Measurements from ENCODE around the gene AGMO. TPM values are rescaled to one million over a fixed set of nuclear protein-coding genes. Genes with fewer than 3 reads are reported as not detected.

The AGMO gene
- total and polyA plus RNA-seq, 2 donors (not counting 1 experiment from before 2014, with no cell fraction given), result not detected

GRCh38 chr7:15292138-15292537 is 269.7 kb downstream of the AGMO start:
- Mint-ChIP-seq H3K4me1 (no peaks in the 10 kb centered on the region), H3K27ac (no peak overlapping the region), H3K9me3 (ENCODE audit: insufficient read depth) (no peaks in the 10 kb centered on the region), H3K4me3 (no peak overlapping the region), H3K27me3 (no peaks in the 10 kb centered on the region)
- WGBS (ENCODE audit: insufficient coverage), result 100% methylated on average over 4 of the region's 5 CpGs
- no peak overlapping the region for H3K4me3 ChIP-seq (ENCODE audit: control extremely low read depth in 1 of 5, extremely low read depth in 1 of 5, insufficient read depth in 1 of 5, low read depth in 2 of 5, low read length in 4 of 5)
- H2AFZ ChIP-seq (ENCODE audit: insufficient read depth, low read depth, low read length, poor library complexity, severe bottlenecking), result no peak overlapping the region
- no peaks in the 10 kb centered on the region for H3K9me3 ChIP-seq (ENCODE audit: control extremely low read depth in 1 of 3, control insufficient read depth in 2 of 3, insufficient read depth in 1 of 3, low read length in 2 of 3)
- no peaks in the 10 kb centered on the region for H3K79me2 ChIP-seq (ENCODE audit: control insufficient read depth, insufficient read depth, low read length)
- no peak overlapping the region for H3K4me2 ChIP-seq (replicated peaks; ENCODE audit: low read depth, low read length, poor library complexity, severe bottlenecking)
- no peaks in the 10 kb centered on the region for H3K4me1 ChIP-seq (ENCODE audit: control insufficient read depth in 2 of 2, insufficient read depth in 2 of 2, low read length in 2 of 2)
- ChIA-PET CTCF (no interaction called here), POLR2A (no interaction called here)
- TF ChIP-seq CTCF (IDR thresholded peaks at IDR 0.05) (no peak), EZH2 (IDR thresholded peaks at IDR 0.05; ENCODE audit: borderline replicate concordance, insufficient read depth, low read depth, low read length, poor library complexity, severe bottlenecking) (no peak)
- ATAC-seq (ENCODE audit: low read depth), result no peak
- no peaks in the 10 kb centered on the region for H3K27me3 ChIP-seq (replicated peaks in 1 of 4; ENCODE audit: control extremely low read depth in 1 of 4, control insufficient read depth in 3 of 4, insufficient read depth in 4 of 4, low read length in 3 of 4)
- no peak overlapping the region for H3K27ac ChIP-seq (ENCODE audit: low read length in 2 of 2)
- no peak for DNase-seq
- H3K9ac ChIP-seq (ENCODE audit: low read length), result no peak overlapping the region
- no peaks in the 10 kb centered on the region for H4K20me1 ChIP-seq (ENCODE audit: control insufficient read depth, insufficient read depth, low read length, poor library complexity, severe bottlenecking)
- intact Hi-C loops (cut with micrococcal nuclease), result no loop called here
- H3K36me3 ChIP-seq (replicated peaks in 1 of 2; ENCODE audit: control extremely low read depth in 1 of 2, control insufficient read depth in 1 of 2, extremely low read depth in 1 of 2, insufficient read depth in 2 of 2, low read length in 1 of 2), result no peaks in the 10 kb centered on the region

- Histone ChIP-seq H3K9me3 (ENCODE audit: control extremely low read depth in 1 of 3, control insufficient read depth in 2 of 3, insufficient read depth in 1 of 3, low read length in 2 of 3) (no peaks in the 10 kb centered on the region), H3K9ac (ENCODE audit: low read length) (no peak overlapping the region), H2AFZ (ENCODE audit: insufficient read depth, low read depth, low read length, poor library complexity, severe bottlenecking) (no peak overlapping the region), H3K4me2 (replicated peaks; ENCODE audit: low read depth, low read length, poor library complexity, severe bottlenecking) (no peak overlapping the region), H3K27me3 (replicated peaks in 1 of 4; ENCODE audit: control extremely low read depth in 1 of 4, control insufficient read depth in 3 of 4, insufficient read depth in 4 of 4, low read length in 3 of 4) (no peaks in the 10 kb centered on the region), H4K20me1 (ENCODE audit: control insufficient read depth, insufficient read depth, low read length, poor library complexity, severe bottlenecking) (no peaks in the 10 kb centered on the region), H3K4me3 (ENCODE audit: control extremely low read depth in 1 of 5, extremely low read depth in 1 of 5, insufficient read depth in 1 of 5, low read depth in 2 of 5, low read length in 4 of 5) (no peak overlapping the region), H3K27ac (ENCODE audit: low read length in 2 of 2) (no peak overlapping the region), H3K79me2 (ENCODE audit: control insufficient read depth, insufficient read depth, low read length) (no peaks in the 10 kb centered on the region), H3K4me1 (ENCODE audit: control insufficient read depth in 2 of 2, insufficient read depth in 2 of 2, low read length in 2 of 2) (no peaks in the 10 kb centered on the region), H3K36me3 (replicated peaks in 1 of 2; ENCODE audit: control extremely low read depth in 1 of 2, control insufficient read depth in 1 of 2, extremely low read depth in 1 of 2, insufficient read depth in 2 of 2, low read length in 1 of 2) (no peaks in the 10 kb centered on the region)
- intact Hi-C loops (cut with micrococcal nuclease), result no loop called here
- ChIA-PET CTCF (no interaction called here), POLR2A (no interaction called here)
- DNase-seq (no peak), ATAC-seq (ENCODE audit: low read depth) (no peak)
- H3K27ac Mint-ChIP-seq, result no peak overlapping the region
- TF ChIP-seq EZH2 (IDR thresholded peaks at IDR 0.05; ENCODE audit: borderline replicate concordance, insufficient read depth, low read depth, low read length, poor library complexity, severe bottlenecking) (no peak), CTCF (IDR thresholded peaks at IDR 0.05) (no peak)
- H3K4me3 Mint-ChIP-seq, result no peak overlapping the region
- WGBS (ENCODE audit: insufficient coverage), result 91% methylated on average over 4 of the region's 6 CpGs
- no peaks in the 10 kb centered on the region for H3K4me1 Mint-ChIP-seq
- no peaks in the 10 kb centered on the region for H3K9me3 Mint-ChIP-seq (ENCODE audit: insufficient read depth)
- H3K27me3 Mint-ChIP-seq, result no peaks in the 10 kb centered on the region
Observed at GRCh38 chr7:15291699-15292098, 270.1 kb downstream of the AGMO start.

Data from B cell (primary cell).